HepG2 (cell line): ENCODE data around the gene LSM12. TPM values are rescaled to one million over a fixed set of nuclear protein-coding genes. Genes with fewer than 3 reads are reported as not detected.
A peak's percentile ranks its signal among the peaks of the same experiment; 100 is the strongest.

Source experiments
- ELF4 ChIP-seq: sonication (generic); formaldehyde crosslinking; IDR thresholded peaks from 2 replicates; pipeline ENCODE4 v1.5.0; 2020; ENCODE audit warnings: missing genetic modification reagents, mild to moderate bottlenecking, moderate library complexity, borderline replicate concordance
- FOXK2 ChIP-seq: fragments of 450-650 bp; IDR thresholded peaks from 2 replicates; pipeline ENCODE4 v1.6.1; 2016
- GABPA ChIP-seq, 2 experiments: IDR thresholded peaks; 2 replicates each; pipeline ENCODE4 v1.6.1; 2011 to 2016; ENCODE audit warnings: low read depth in 2 of 2, low read length in 1 of 2, missing biosample characterization in 1 of 2, missing genetic modification characterization in 1 of 2
- KDM2A ChIP-seq: sonication (generic); formaldehyde crosslinking; IDR thresholded peaks from 2 replicates; pipeline ENCODE4 v1.4.0; 2020; ENCODE audit warnings: low read depth, missing genetic modification reagents, borderline replicate concordance
- KMT2A ChIP-seq: sonication (generic); formaldehyde crosslinking; IDR thresholded peaks from 2 replicates; pipeline ENCODE4 v1.4.0; 2020; ENCODE audit warnings: missing genetic modification reagents
- KMT2B ChIP-seq: IDR thresholded peaks from 2 replicates; pipeline ENCODE4 v1.6.1; 2016; ENCODE audit warnings: missing genetic modification reagents, missing compliant biosample characterization
- MEF2D ChIP-seq: sonication (generic); formaldehyde crosslinking; IDR thresholded peaks from 2 replicates; pipeline ENCODE4 v1.5.1; 2020; ENCODE audit warnings: mild to moderate bottlenecking, missing genetic modification reagents
- MEIS2 ChIP-seq: sonication (generic); formaldehyde crosslinking; IDR thresholded peaks from 2 replicates; pipeline ENCODE4 v1.9.0; 2021; ENCODE audit warnings: mild to moderate bottlenecking, missing genetic modification reagents
- MXI1 ChIP-seq: IDR thresholded peaks from 3 replicates; pipeline ENCODE4 v1.6.1; 2012; ENCODE audit warnings: low read depth, low read length, inconsistent platforms, borderline replicate concordance
- NFYB ChIP-seq: sonication (generic); formaldehyde crosslinking; IDR thresholded peaks from 2 replicates; pipeline ENCODE4 v1.4.0; 2020; ENCODE audit warnings: missing genetic modification reagents
- NRL ChIP-seq: sonication (generic); formaldehyde crosslinking; IDR thresholded peaks from 2 replicates; pipeline ENCODE4 v1.5.0; 2020; ENCODE audit warnings: missing genetic modification reagents, mild to moderate bottlenecking, moderate library complexity, borderline replicate concordance
- PCBP2 ChIP-seq: fragments of 200-400 bp; formaldehyde crosslinking; optimal IDR thresholded peaks from 2 replicates; pipeline ENCODE3; 2018; ENCODE audit warnings: low read length, low read depth; ENCODE audit not compliant: poor library complexity, severe bottlenecking
- PHF21A ChIP-seq: sonication (generic); formaldehyde crosslinking; IDR thresholded peaks from 2 replicates; pipeline ENCODE4 v1.5.0; 2020; ENCODE audit warnings: mild to moderate bottlenecking, missing genetic modification reagents
- RBFOX2 ChIP-seq: fragments of 200-400 bp; formaldehyde crosslinking; IDR thresholded peaks from 2 replicates; pipeline ENCODE4 v1.6.1; 2017; ENCODE audit warnings: low read depth, mild to moderate bottlenecking, low read length
- RXRA ChIP-seq: sonication (generic); formaldehyde crosslinking; IDR thresholded peaks from 2 replicates; pipeline ENCODE4 v1.5.1; 2020; ENCODE audit warnings: missing genetic modification reagents
- SMAD1 ChIP-seq: sonication (generic); formaldehyde crosslinking; IDR thresholded peaks from 2 replicates; pipeline ENCODE4 v1.4.0; 2020; ENCODE audit warnings: missing genetic modification reagents, low read depth, mild to moderate bottlenecking, borderline replicate concordance
- SMYD3 ChIP-seq: sonication (generic); formaldehyde crosslinking; IDR thresholded peaks from 2 replicates; pipeline ENCODE4 v1.8.1; 2023; ENCODE audit warnings: mild to moderate bottlenecking, missing genetic modification reagents
- SRY ChIP-seq: sonication (generic); formaldehyde crosslinking; IDR thresholded peaks from 2 replicates; pipeline ENCODE4 v1.8.0; 2022; ENCODE audit warnings: mild to moderate bottlenecking, missing genetic modification reagents
- TBL1XR1 ChIP-seq: fragments of 150-350 bp; IDR thresholded peaks from 2 replicates; pipeline ENCODE4 v1.6.1; 2014; ENCODE audit warnings: borderline replicate concordance, low read length; ENCODE audit not compliant: partially characterized antibody
- ZNF274 ChIP-seq: sonication (generic); formaldehyde crosslinking; IDR thresholded peaks from 2 replicates; pipeline ENCODE4 v1.5.1; 2020; ENCODE audit warnings: mild to moderate bottlenecking, missing genetic modification reagents
- ZNF430 ChIP-seq: sonication (generic); formaldehyde crosslinking; IDR thresholded peaks from 2 replicates; pipeline ENCODE4 v1.9.0; 2021; ENCODE audit warnings: mild to moderate bottlenecking, missing genetic modification reagents
- ZNF589 ChIP-seq: sonication (generic); formaldehyde crosslinking; conservative IDR thresholded peaks from 2 replicates; pipeline ENCODE4 v1.8.0; 2022; ENCODE audit warnings: mild to moderate bottlenecking, moderate library complexity, missing genetic modification reagents
- ZNF616 ChIP-seq: sonication (generic); formaldehyde crosslinking; IDR thresholded peaks from 2 replicates; pipeline ENCODE4 v1.5.0; 2020; ENCODE audit warnings: low read depth, mild to moderate bottlenecking, missing genetic modification reagents
- ZNF749 ChIP-seq: sonication (generic); formaldehyde crosslinking; IDR thresholded peaks from 2 replicates; pipeline ENCODE4 v1.8.0; 2022; ENCODE audit warnings: mild to moderate bottlenecking, missing genetic modification reagents, moderate library complexity, borderline replicate concordance
- ZNF850 ChIP-seq: sonication (generic); formaldehyde crosslinking; conservative IDR thresholded peaks from 2 replicates; pipeline ENCODE4 v1.9.0; 2021; ENCODE audit warnings: mild to moderate bottlenecking, missing genetic modification reagents
- polyA plus RNA-seq, 8 experiments: library from polyadenylated mRNA; depleted of rRNA in 3 of 8; stranded (reverse) in 7 of 8; unstranded in 1 of 8; fragments of >200 nt; fragmentation: Illumina TruSeq in 4 of 8; extraction: Trizol in 4 of 8; gene quantifications; 2 replicates each; pipeline versions ENCODE4 v1.2.1 to v1.2.3, GENCODE V29; 2011 to 2016; ENCODE audit warnings: low read depth in 4 of 8, missing spikeins in 1 of 8, mixed read lengths in 1 of 8; ENCODE audit not compliant: insufficient read depth in 1 of 8
- total RNA-seq, 5 experiments: library from RNA; depleted of rRNA; stranded (reverse); fragments of >200 nt; fragmentation: Illumina TruSeq; extraction: Trizol; gene quantifications; 2 replicates each; pipeline ENCODE4 v1.2.3, GENCODE V29; 2016; ENCODE audit warnings: low read depth in 1 of 5
- TF ChIP-seq, protein P1 (sequence below): IDR thresholded peaks from 2 replicates; pipeline ENCODE4 v1.6.1; 2016; ENCODE audit warnings: mild to moderate bottlenecking, missing biosample characterization, missing genetic modification reagents
- TF ChIP-seq, protein P2 (sequence below): sonication (generic); formaldehyde crosslinking; IDR thresholded peaks from 2 replicates; pipeline ENCODE4 v1.4.0; 2020; ENCODE audit warnings: mild to moderate bottlenecking, missing genetic modification reagents
- TF ChIP-seq, protein P3 (sequence below): sonication (generic); formaldehyde crosslinking; conservative IDR thresholded peaks from 2 replicates; pipeline ENCODE4 v1.5.0; 2020; ENCODE audit warnings: missing genetic modification reagents

Gene LSM12
- total and polyA plus RNA-seq, 2 of the 13 experiments (the other 11 are each of a cell fraction or from before 2014, with no cell fraction given): 52.8 to 55.7 TPM

DNA sequence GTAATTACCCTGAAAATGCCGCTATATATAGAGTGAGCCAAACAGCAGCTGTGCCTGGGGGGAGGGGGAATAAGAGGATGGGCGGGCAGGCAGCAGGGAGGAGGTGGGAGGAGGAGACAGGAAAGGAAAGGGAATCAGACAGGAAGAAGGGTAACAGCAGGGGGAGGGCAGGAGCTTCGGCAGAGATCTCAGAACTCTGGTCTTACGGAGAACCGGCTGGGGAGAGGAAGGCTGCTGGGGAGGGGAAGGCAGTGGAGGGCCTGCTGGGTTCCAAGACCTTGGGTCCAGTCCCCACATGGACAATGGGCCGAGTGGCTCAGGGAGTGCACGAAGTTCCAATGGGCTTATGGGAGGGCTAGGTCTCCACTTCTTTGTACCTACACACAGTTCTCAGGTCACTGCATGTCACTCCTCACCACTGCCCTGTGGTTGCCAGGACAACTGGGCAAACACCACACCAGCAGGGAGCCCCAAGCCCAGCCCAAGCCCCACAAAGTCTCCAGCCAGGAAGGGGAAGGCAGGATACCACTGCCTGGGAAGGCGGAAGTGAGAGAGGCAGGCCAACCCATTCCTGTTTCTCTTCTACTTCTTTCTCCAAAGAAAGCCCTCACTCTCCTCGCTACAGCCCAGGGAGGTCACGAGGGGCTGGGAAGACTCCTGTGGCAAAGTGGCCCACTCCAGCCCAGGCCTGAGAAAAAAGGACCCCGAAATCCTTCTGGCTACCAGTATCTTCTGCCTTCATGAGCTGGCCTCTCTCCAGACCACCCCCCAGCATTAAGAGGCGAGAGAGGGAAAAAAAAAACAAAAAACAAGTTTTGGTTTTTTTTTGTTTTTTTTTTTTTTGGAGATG is 29.4 kb upstream of the LSM12 start (continued):
- TF ChIP-seq KDM2A (CRISPR knock-in tag) (peak; percentile 37; the same call in 1 of the 2 replicates), SMYD3 (CRISPR knock-in tag) (no peak), GABPA (IDR thresholded peaks at IDR 0.05; ENCODE audit: low read depth, low read length) (peak; percentile 36), GABPA (CRISPR knock-in tag; IDR thresholded peaks at IDR 0.05; ENCODE audit: low read depth) (peak; percentile 72), RBFOX2 (0 out of 2 replicates have a peak, but pooled peaks have one; percentile 40), ELF4 (peak; percentile 43; the same call in 1 of the 2 replicates), MEIS2 (peak; percentile 53; the same call in 1 of the 2 replicates), ZNF589 (CRISPR knock-in tag) (no peak), PHF21A (peak; percentile 46), KMT2A (CRISPR knock-in tag) (peak; percentile 10; the same call in 1 of the 2 replicates), ZNF850 (CRISPR knock-in tag) (no peak), ZNF616 (CRISPR knock-in tag) (no peak), PCBP2 (peak; percentile 53), SMAD1 (CRISPR knock-in tag) (no peak), ZNF749 (CRISPR knock-in tag) (no peak), RXRA (CRISPR knock-in tag) (peak; percentile 69; the same call in 1 of the 2 replicates), NFYB (CRISPR knock-in tag) (no peak), TBL1XR1 (no peak), ZNF274 (CRISPR knock-in tag) (no peak), KMT2B (CRISPR knock-in tag) (peak; percentile 35; the same call in 1 of the 2 replicates), MXI1 (peak; percentile 92), NRL (CRISPR knock-in tag) (peak; percentile 83; the same call in 1 of the 2 replicates), FOXK2 (no peak; the same call in 1 of the 2 replicates), MEF2D (CRISPR knock-in tag) (peak; percentile 90), ZNF430 (CRISPR knock-in tag) (no peak), SRY (CRISPR knock-in tag) (no peak)
- TF ChIP-seq, protein P1, sequence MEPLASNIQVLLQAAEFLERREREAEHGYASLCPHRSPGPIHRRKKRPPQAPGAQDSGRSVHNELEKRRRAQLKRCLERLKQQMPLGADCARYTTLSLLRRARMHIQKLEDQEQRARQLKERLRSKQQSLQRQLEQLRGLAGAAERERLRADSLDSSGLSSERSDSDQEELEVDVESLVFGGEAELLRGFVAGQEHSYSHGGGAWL (CRISPR knock-in tag): no peak
- TF ChIP-seq, protein P2, sequence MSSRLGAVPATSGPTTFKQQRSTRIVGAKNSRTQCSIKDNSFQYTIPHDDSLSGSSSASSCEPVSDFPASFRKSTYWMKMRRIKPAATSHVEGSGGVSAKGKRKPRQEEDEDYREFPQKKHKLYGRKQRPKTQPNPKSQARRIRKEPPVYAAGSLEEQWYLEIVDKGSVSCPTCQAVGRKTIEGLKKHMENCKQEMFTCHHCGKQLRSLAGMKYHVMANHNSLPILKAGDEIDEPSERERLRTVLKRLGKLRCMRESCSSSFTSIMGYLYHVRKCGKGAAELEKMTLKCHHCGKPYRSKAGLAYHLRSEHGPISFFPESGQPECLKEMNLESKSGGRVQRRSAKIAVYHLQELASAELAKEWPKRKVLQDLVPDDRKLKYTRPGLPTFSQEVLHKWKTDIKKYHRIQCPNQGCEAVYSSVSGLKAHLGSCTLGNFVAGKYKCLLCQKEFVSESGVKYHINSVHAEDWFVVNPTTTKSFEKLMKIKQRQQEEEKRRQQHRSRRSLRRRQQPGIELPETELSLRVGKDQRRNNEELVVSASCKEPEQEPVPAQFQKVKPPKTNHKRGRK: no peak
- TF ChIP-seq, protein P3, sequence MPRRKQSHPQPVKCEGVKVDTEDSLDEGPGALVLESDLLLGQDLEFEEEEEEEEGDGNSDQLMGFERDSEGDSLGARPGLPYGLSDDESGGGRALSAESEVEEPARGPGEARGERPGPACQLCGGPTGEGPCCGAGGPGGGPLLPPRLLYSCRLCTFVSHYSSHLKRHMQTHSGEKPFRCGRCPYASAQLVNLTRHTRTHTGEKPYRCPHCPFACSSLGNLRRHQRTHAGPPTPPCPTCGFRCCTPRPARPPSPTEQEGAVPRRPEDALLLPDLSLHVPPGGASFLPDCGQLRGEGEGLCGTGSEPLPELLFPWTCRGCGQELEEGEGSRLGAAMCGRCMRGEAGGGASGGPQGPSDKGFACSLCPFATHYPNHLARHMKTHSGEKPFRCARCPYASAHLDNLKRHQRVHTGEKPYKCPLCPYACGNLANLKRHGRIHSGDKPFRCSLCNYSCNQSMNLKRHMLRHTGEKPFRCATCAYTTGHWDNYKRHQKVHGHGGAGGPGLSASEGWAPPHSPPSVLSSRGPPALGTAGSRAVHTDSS (CRISPR knock-in tag): no peak; the same call in 1 of the 2 replicates
